ENCODE measurements around the gene STK38L. TPM values are rescaled to one million over a fixed set of nuclear protein-coding genes. Genes with fewer than 3 reads are reported as not detected.

STK38L gene
- total RNA-seq, 1 donor from 2014 or later, result 66.1 TPM

GRCh38 chr12:27272373-27273028 lies 28.4 kb downstream of the STK38L start:
- DNase-seq (no peak), ATAC-seq (peak; percentile 37)
- intact Hi-C loops (cut with micrococcal nuclease), result no loop called here

DNA sequence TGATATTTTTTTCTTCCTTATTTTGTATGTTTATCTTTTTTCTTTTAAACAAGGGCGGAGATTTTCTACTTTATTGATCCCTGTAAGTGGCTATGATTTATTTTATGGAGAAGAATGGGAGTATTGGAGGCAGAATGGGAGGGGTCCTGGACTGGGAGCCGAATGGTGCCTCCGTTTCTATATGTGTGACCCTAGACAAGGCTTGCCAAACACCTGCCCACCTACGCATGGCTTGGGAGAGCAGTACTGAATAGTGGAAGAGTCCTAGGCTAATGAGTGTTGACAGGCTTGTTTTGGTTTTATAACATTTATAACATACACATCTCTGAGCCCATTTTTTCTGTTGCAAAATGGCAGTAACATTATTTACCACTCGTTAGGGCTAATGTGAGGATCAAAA lies 29.0 kb downstream of the STK38L start:
- ATAC-seq, result no peak

GRCh38 chr12:27274706-27275105 lies 30.6 kb downstream of the STK38L start:
- no peak for ATAC-seq
- intact Hi-C loops (cut with micrococcal nuclease), result no loop called here
- no peak for DNase-seq

More for the DNA sequence above, 29.0 kb downstream of the STK38L start:
- DNase-seq, result no peak
- intact Hi-C loops (cut with micrococcal nuclease), result no loop called here

DNA sequence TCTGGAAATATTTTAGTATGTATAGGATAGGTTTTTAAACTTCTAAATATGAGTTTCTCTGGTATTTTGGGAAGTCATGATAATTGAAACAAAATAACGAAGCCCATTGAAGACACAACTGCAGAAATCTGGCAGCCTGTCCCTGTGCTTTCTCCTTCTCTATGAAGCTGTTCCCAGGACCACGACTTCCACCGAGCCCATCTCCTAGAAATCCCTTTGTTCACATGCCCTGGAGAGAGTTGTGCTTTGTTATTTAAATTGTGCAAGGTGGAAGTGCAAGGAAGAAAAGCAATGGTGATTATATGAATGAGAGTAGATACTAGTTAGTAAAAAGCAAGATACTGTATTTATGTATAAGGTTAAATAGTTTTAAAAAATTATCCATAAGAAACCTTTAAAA lies 32.2 kb downstream of the STK38L start:
- no peak for DNase-seq
- ATAC-seq, result no peak
- intact Hi-C loops (cut with micrococcal nuclease), result no loop called here

- DNase-seq, result no peak
- intact Hi-C loops (cut with micrococcal nuclease), result no loop called here
- ATAC-seq, result peak; percentile 83
Measured at GRCh38 chr12:27277846-27278260, 33.8 kb downstream of the STK38L start.

- no peak for DNase-seq
- ATAC-seq, result no peak
- intact Hi-C loops (cut with micrococcal nuclease), result no loop called here
Measured at GRCh38 chr12:27279826-27280225, 35.7 kb downstream of the STK38L start.

- no peak for DNase-seq
- intact Hi-C loops (cut with micrococcal nuclease), result no loop called here
- ATAC-seq, result no peak
Measured at GRCh38 chr12:27280412-27280811, 36.3 kb downstream of the STK38L start.

DNA sequence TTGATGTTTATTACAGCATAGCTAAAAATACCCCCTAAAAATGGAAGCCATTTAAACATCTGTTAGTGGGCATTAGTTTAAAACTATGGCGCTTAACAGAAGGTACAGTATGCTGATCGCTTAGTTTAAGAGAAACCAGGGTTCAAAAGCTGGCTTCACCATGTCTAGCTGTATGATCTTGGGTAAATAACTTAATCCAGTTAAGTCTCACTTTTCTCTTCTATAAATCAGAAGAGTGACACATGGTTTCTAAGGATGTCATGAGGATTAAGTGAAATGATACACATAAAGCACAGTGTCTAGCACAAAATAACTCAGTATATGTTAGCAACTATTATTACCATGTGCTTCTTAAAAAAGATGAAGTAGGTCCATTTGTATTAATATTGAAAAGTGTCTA lies 38.7 kb downstream of the STK38L start:
- DNase-seq (no peak), ATAC-seq (no peak)
- intact Hi-C loops (cut with micrococcal nuclease), result no loop called here

GRCh38 chr12:27284021-27284420 lies 39.9 kb downstream of the STK38L start:
- peak; percentile 42 for ATAC-seq
- DNase-seq, result no peak
- intact Hi-C loops (cut with micrococcal nuclease), result no loop called here

- ATAC-seq (peak; percentile 65), DNase-seq (no peak)
- intact Hi-C loops (cut with micrococcal nuclease), result no loop called here
Measured at GRCh38 chr12:27284751-27285150, 40.7 kb downstream of the STK38L start.

DNA sequence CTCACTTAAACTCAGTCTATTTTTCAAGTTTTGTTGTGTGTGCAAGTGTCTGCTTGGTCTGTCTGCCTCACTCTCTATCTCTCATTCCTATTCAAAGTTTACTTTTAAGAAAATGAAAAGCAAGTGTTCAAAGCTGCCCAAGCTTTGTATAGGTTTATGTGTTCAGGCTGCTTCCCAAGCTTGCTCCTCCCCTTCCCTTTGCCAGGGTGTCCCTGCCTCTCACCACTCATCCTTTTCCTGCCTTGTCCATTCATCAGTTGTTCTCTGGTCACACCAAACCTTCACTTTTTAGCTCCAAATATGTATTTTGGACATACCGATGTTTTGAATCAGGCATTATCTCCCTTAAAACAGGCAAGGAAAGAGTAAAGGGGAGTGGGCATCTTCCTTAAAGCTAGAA lies 41.3 kb downstream of the STK38L start:
- intact Hi-C loops (cut with micrococcal nuclease), result no loop called here
- DNase-seq (no peak), ATAC-seq (peak; percentile 31)

GRCh38 chr12:27289414-27289813 lies 45.3 kb downstream of the STK38L start:
- intact Hi-C loops (cut with micrococcal nuclease), result no loop called here
- no peak for ATAC-seq
- DNase-seq, result no peak

GRCh38 chr12:27290501-27291168 lies 46.5 kb downstream of the STK38L start:
- DNase-seq (no peak), ATAC-seq (peak; percentile 10)
- intact Hi-C loops (cut with micrococcal nuclease), result no loop called here

DNA sequence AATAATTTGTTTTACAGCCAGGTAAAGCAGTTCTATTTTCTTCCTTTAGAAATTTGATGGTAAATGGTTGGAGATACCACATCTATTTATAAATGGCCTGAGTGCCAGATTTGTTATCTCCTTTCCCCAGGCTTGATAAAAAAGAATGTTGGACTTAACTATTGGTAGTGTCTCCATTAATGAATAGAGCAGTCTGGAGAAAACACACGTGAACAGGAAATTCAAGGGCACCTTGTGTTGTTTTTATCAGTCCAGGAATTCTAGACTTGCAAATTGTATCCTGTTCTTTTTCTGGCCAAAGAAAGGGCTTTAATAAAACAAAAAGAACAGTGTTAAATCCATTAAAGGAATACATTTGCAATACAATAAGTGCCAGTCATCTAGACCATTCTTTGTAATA lies 47.8 kb downstream of the STK38L start:
- intact Hi-C loops (cut with micrococcal nuclease), result no loop called here
- no peak for DNase-seq
- peak; percentile 55 for ATAC-seq

- intact Hi-C loops (cut with micrococcal nuclease), result no loop called here
- DNase-seq (no peak), ATAC-seq (no peak)
Measured at GRCh38 chr12:27292718-27293117, 48.6 kb downstream of the STK38L start.

DNA sequence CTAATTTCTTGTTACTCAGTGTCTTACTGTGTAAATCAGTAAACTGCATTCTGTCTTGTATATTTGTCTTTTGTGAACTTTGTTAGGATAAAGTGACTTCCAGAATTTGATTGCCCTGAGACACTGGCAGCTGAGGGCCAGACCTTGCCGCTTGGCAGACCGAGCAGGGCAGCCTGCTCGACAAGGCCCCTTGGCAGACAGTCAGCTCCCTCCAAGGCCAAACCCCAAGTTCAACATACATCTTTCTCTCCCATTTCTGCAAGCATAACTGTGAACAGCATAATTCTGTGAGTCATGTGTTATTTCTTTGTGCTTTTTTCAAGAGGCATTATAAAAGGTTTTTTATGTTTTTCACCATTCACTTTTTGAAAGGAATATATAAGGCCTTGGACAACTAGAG lies 49.4 kb downstream of the STK38L start:
- DNase-seq, result peak; percentile 55
- ATAC-seq, result peak; percentile 49
- intact Hi-C loops (cut with micrococcal nuclease), result no loop called here

DNA sequence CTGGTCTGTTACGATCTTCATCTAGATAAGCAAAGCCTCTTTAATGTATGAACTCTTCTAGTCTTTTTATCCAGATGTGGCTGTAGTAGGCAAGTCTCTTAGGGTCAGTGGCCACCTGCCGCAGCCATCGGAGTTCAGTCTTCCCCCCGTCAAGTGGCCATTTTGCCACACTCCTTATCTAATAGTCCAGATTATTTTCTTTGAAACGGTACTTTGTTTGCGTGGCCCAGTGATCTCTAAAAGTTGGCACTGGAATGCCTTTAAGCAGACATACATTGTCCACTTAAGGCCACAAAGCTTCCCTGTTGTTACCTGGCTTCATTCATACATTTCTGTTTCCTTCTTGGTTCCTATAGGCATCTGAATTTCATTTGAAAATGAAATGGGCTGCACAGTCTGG lies 52.6 kb downstream of the STK38L start:
- no peak for ATAC-seq
- intact Hi-C loops (cut with micrococcal nuclease), result no loop called here
- no peak for DNase-seq

GRCh38 chr12:27297566-27297965 lies 53.5 kb downstream of the STK38L start:
- DNase-seq, result no peak
- intact Hi-C loops (cut with micrococcal nuclease), result no loop called here
- ATAC-seq, result no peak

GRCh38 chr12:27299102-27299501 lies 55.0 kb downstream of the STK38L start:
- no peak for DNase-seq
- no peak for ATAC-seq
- intact Hi-C loops (cut with micrococcal nuclease), result no loop called here

DNA sequence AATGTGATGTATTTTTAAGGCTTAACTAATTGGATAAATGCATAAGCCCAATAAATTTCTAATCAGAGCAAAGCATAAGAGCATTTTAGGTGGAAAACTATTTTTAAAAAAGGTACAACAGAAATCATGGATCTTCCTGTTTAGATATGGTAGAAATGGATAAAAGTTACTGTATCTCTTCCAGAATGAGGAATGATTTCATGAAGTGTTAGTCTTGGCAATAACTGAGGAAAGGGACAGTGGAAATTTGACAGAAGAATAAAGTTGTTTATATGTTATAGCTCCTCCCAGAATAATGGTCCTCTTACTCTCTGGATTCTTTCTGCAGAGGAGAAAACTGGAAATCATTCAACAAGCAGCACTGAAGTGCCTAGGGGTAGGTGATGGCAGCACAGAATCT lies 56.1 kb downstream of the STK38L start:
- no peak for DNase-seq
- intact Hi-C loops (cut with micrococcal nuclease), result loop anchor here (5.0 to 10.0 kb wide), 2 partner anchors 43 to 155 kb away; no protein-coding TSS in a partner anchor
- ATAC-seq, result no peak

Data from left ventricle myocardium superior (tissue), 1 donor.